Endothelial cell of umbilical vein (primary cell): ENCODE results near the gene CDK19.

Experiments used
- GATA2 ChIP-seq: IDR thresholded peaks from 2 replicates; pipeline ENCODE4 v1.7.0; 2011; ENCODE audit warnings: low read depth, mild to moderate bottlenecking, moderate library complexity, mixed read lengths, low read length; ENCODE audit not compliant: insufficient read length, insufficient read depth
- POLR2A ChIP-seq: IDR thresholded peaks from 2 replicates; pipeline ENCODE4 v1.6.1; 2012; ENCODE audit warnings: low read depth, mild to moderate bottlenecking, control low read depth, low read length
- POLR2AphosphoS5 ChIP-seq: IDR thresholded peaks from 2 replicates; pipeline ENCODE4 v1.6.1; 2012; ENCODE audit warnings: low read depth, mild to moderate bottlenecking, control low read depth, low read length, moderate library complexity; ENCODE audit not compliant: insufficient read depth
- TF ChIP-seq, protein P1 (sequence below), 2 donors: IDR thresholded peaks; 1 replicate in 1 of 2; 2 replicates in 1 of 2; pipeline ENCODE4 v1.5.1; 2011; ENCODE audit warnings: low read length in 2 of 2, mild to moderate bottlenecking in 2 of 2, moderate library complexity in 2 of 2, control low read depth in 1 of 2, inconsistent platforms in 1 of 2, low read depth in 1 of 2; ENCODE audit not compliant: insufficient read depth in 1 of 2; ENCODE audit errors: extremely low read depth in 1 of 2

DNA sequence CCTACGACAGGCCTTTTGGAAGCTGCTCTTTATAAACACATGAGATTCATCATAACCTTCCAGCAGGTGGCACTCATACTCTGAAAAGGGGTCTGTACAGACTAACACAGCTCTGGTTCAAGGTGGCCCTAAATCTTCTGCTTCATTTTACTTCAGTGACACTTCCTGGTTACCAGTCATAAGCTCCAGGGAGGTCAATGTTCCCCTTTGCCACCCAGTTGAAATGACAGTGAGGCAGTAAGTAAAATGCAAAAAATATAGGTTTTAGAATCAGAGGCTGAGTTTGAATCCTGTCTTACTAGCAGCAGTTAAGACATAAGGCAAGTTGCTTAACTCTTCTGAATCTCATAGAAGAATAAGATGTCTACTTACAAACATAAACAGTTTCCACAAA is 132.8 kb downstream of the CDK19 start:
- TF ChIP-seq, protein P1, sequence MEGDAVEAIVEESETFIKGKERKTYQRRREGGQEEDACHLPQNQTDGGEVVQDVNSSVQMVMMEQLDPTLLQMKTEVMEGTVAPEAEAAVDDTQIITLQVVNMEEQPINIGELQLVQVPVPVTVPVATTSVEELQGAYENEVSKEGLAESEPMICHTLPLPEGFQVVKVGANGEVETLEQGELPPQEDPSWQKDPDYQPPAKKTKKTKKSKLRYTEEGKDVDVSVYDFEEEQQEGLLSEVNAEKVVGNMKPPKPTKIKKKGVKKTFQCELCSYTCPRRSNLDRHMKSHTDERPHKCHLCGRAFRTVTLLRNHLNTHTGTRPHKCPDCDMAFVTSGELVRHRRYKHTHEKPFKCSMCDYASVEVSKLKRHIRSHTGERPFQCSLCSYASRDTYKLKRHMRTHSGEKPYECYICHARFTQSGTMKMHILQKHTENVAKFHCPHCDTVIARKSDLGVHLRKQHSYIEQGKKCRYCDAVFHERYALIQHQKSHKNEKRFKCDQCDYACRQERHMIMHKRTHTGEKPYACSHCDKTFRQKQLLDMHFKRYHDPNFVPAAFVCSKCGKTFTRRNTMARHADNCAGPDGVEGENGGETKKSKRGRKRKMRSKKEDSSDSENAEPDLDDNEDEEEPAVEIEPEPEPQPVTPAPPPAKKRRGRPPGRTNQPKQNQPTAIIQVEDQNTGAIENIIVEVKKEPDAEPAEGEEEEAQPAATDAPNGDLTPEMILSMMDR (IDR thresholded peaks at IDR 0.05; ENCODE audit: extremely low read depth in 1 of 2, insufficient read depth in 1 of 2, low read depth in 1 of 2, low read length in 2 of 2): peak; percentile 37 to 54
- TF ChIP-seq GATA2 (no peak), POLR2AphosphoS5 (no peak), POLR2A (no peak)
